Subcutaneous abdominal adipose tissue (tissue), 5 donors: ENCODE results near the gene NIPBL.
A peak's percentile ranks its signal among the peaks of the same experiment; 100 is the strongest.

Source experiments
- H3K27ac ChIP-seq: one replicate; pipeline ENCODE4 v1.7.0; 2013; ENCODE audit warnings: low read depth, mild to moderate bottlenecking, inconsistent platforms, low read length, moderate library complexity
- H3K27me3 ChIP-seq, 5 donors: one replicate each; pipeline ENCODE4 v1.7.0; 2013; ENCODE audit warnings: low read length in 5 of 5, inconsistent platforms in 1 of 5; ENCODE audit not compliant: control insufficient read depth in 5 of 5, insufficient read depth in 4 of 5
- H3K36me3 ChIP-seq, 5 donors: one replicate each; pipeline ENCODE4 v1.7.0; 2013; ENCODE audit warnings: low read length in 5 of 5; ENCODE audit not compliant: control insufficient read depth in 5 of 5, insufficient read depth in 5 of 5
- H3K4me1 ChIP-seq, 5 donors: one replicate each; pipeline ENCODE4 v1.7.0; 2013; ENCODE audit warnings: low read length in 5 of 5, mild to moderate bottlenecking in 3 of 5, moderate library complexity in 1 of 5; ENCODE audit not compliant: control insufficient read depth in 5 of 5, insufficient read depth in 5 of 5
- H3K4me3 ChIP-seq, 5 donors: one replicate each; pipeline ENCODE4 v1.7.0; 2013; ENCODE audit warnings: low read length in 5 of 5, low read depth in 1 of 5
- H3K9ac ChIP-seq, 5 donors: one replicate each; pipeline ENCODE4 v1.7.0; 2013; ENCODE audit warnings: low read length in 5 of 5, mild to moderate bottlenecking in 4 of 5, moderate library complexity in 3 of 5
- H3K9me3 ChIP-seq, 5 donors: one replicate each; pipeline ENCODE4 v1.7.0; 2013; ENCODE audit warnings: low read length in 5 of 5; ENCODE audit not compliant: control insufficient read depth in 5 of 5
- donor health status: healthy.
- donor health status: healthy.
- donor health status: healthy.
- donor health status: healthy.
- donor health status: healthy.

The NIPBL gene

GRCh38 chr5:36878392-36879082, 2.0 kb downstream of the NIPBL start:
- H3K4me1 ChIP-seq: peaks cover 0 to 63% (median 46%) of the 10 kb centered on the region in 5 donors

GRCh38 chr5:36879274-36880033, 2.9 kb downstream of the NIPBL start:
- no peaks in the 10 kb centered on the region for H3K27me3 ChIP-seq
- H3K9me3 ChIP-seq: no peaks in the 10 kb centered on the region
- H3K4me1 ChIP-seq: peaks cover 0 to 65% (median 42%) of the 10 kb centered on the region in 5 donors
- H3K4me3 ChIP-seq: peak overlapping the region in 4 of 5 donors; percentile 79 to 98 (median 98)
- no peaks in the 10 kb centered on the region for H3K36me3 ChIP-seq
- H3K9ac ChIP-seq: peak overlapping the region; percentile 31 to 99 (median 99)
- peak overlapping the region; percentile 98 for H3K27ac ChIP-seq

More at GRCh38 chr5:36878392-36879082, 2.0 kb downstream of the NIPBL start:
- Histone ChIP-seq H3K36me3 (no peaks in the 10 kb centered on the region), H3K4me3 (peak overlapping the region; percentile 78 to 98 (median 98)), H3K27ac (peak overlapping the region; percentile 98), H3K9ac (peak overlapping the region; percentile 99), H3K9me3 (no peaks in the 10 kb centered on the region), H3K27me3 (no peaks in the 10 kb centered on the region)

GRCh38 chr5:36880761-36881160, 4.2 kb downstream of the NIPBL start:
- Histone ChIP-seq H3K9me3 (no peaks in the 10 kb centered on the region), H3K36me3 (peaks cover 0 to 6% (median 0%) of the 10 kb centered on the region in 5 donors), H3K27ac (peak overlapping the region; percentile 7), H3K9ac (peak overlapping the region in 3 of 5 donors; percentile 8 to 70 (median 20)), H3K27me3 (no peaks in the 10 kb centered on the region), H3K4me3 (no peak overlapping the region), H3K4me1 (peaks cover 0 to 52% (median 33%) of the 10 kb centered on the region in 5 donors)

- Histone ChIP-seq H3K27ac (no peak overlapping the region), H3K36me3 (peaks cover 0 to 10% (median 0%) of the 10 kb centered on the region in 5 donors), H3K9me3 (no peaks in the 10 kb centered on the region), H3K9ac (peak overlapping the region in 1 of 5 donors; percentile 8), H3K27me3 (no peaks in the 10 kb centered on the region), H3K4me3 (no peak overlapping the region), H3K4me1 (peaks cover 0 to 52% (median 33%) of the 10 kb centered on the region in 5 donors)
Measured at GRCh38 chr5:36881304-36881703, 4.7 kb downstream of the NIPBL start.

GRCh38 chr5:36881807-36882206, 5.2 kb downstream of the NIPBL start:
- Histone ChIP-seq H3K27ac (no peak overlapping the region), H3K36me3 (peaks cover 0 to 10% (median 0%) of the 10 kb centered on the region in 5 donors), H3K4me1 (peaks cover 0 to 52% (median 33%) of the 10 kb centered on the region in 5 donors), H3K9me3 (no peaks in the 10 kb centered on the region), H3K27me3 (no peaks in the 10 kb centered on the region), H3K9ac (no peak overlapping the region), H3K4me3 (no peak overlapping the region)

GRCh38 chr5:36882250-36882649, 5.7 kb downstream of the NIPBL start:
- H3K4me3 ChIP-seq: no peak overlapping the region
- no peak overlapping the region for H3K9ac ChIP-seq
- peaks cover 0 to 52% (median 34%) of the 10 kb centered on the region in 5 donors for H3K4me1 ChIP-seq
- H3K27me3 ChIP-seq: no peaks in the 10 kb centered on the region
- peaks cover 0 to 10% (median 0%) of the 10 kb centered on the region in 5 donors for H3K36me3 ChIP-seq
- H3K9me3 ChIP-seq: no peaks in the 10 kb centered on the region
- no peak overlapping the region for H3K27ac ChIP-seq

GRCh38 chr5:36883894-36884462, 7.4 kb downstream of the NIPBL start:
- Histone ChIP-seq H3K27ac (no peak overlapping the region), H3K36me3 (peaks cover 0 to 10% (median 0%) of the 10 kb centered on the region in 5 donors), H3K4me3 (no peak overlapping the region), H3K4me1 (peaks cover 0 to 47% (median 30%) of the 10 kb centered on the region in 5 donors), H3K9me3 (no peaks in the 10 kb centered on the region), H3K27me3 (no peaks in the 10 kb centered on the region), H3K9ac (no peak overlapping the region)

- Histone ChIP-seq H3K4me1 (peaks cover 0 to 41% (median 22%) of the 10 kb centered on the region in 5 donors), H3K36me3 (peaks cover 0 to 10% (median 0%) of the 10 kb centered on the region in 5 donors), H3K27me3 (no peaks in the 10 kb centered on the region), H3K27ac (no peak overlapping the region), H3K4me3 (no peak overlapping the region), H3K9me3 (no peaks in the 10 kb centered on the region), H3K9ac (no peak overlapping the region)
Measured at GRCh38 chr5:36885149-36885548, 8.6 kb downstream of the NIPBL start.

GRCh38 chr5:36885566-36886485, 9.3 kb downstream of the NIPBL start:
- H3K36me3 ChIP-seq: peaks cover 0 to 10% (median 0%) of the 10 kb centered on the region in 5 donors
- no peaks in the 10 kb centered on the region for H3K9me3 ChIP-seq
- no peak overlapping the region for H3K9ac ChIP-seq
- H3K4me1 ChIP-seq: peaks cover 0 to 34% (median 17%) of the 10 kb centered on the region in 5 donors
- no peak overlapping the region for H3K27ac ChIP-seq
- H3K4me3 ChIP-seq: no peak overlapping the region
- H3K27me3 ChIP-seq: no peaks in the 10 kb centered on the region
